Measurements from ENCODE around the gene GMEB2. TPM values are rescaled to one million over a fixed set of nuclear protein-coding genes. Genes with fewer than 3 reads are reported as not detected.
A peak's percentile ranks its signal among the peaks of the same experiment; 100 is the strongest.

Gene GMEB2
- total and polyA plus RNA-seq, 5 donors from 2014 or later, result 8.3 to 21.9 (median 10.1) TPM

DNA sequence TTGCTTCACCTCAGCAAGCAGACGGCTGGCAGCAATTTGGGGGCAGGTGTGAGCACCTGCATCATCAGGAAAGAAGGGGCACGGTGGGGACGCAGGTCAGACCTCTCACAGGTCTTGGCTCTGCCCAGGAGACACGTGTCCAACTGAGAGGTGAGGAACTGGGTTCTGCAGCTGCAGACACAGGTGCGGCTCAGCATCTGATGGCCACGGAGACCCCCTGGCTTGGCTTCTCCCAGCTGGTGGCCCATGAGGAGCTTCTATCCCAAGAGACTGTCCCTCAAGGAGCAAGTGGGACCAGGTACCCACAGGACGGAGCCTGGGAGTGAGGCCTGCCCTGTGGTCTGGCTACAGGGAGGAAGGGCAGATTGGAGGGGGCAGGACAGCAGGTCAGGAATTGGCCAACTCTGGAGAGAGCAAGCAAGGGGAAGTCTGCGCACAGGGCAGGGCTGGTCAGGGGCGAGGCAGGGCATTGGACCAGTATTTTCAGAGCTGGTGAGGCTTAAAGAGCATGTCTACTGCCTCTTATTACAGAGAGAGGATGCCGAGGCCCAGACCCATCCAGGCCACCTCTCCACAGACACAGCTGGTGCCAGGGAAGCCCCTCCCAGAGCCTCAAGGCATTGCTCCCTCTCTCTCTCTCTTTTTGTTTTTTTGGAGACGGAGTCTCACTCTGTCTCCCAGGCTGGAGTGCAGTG is 22.1 kb upstream of the GMEB2 start:
- H3K9me3 ChIP-seq (ENCODE audit: control insufficient read depth in 2 of 2, low read length in 2 of 2), result no peaks in the 10 kb centered on the region
- H3K4me3 ChIP-seq (ENCODE audit: low read depth, low read length), result no peak overlapping the region
- no peak for DNase-seq
- ATAC-seq (ENCODE audit: low read depth in 2 of 2), result no peak
- peaks cover 4% of the 10 kb centered on the region for H3K36me3 Mint-ChIP-seq
- H3K27me3 ChIP-seq (ENCODE audit: control insufficient read depth, insufficient read depth, low read length), result no peaks in the 10 kb centered on the region
- peaks cover 0 to 13% (median 4%) of the 10 kb centered on the region in 4 donors for H3K4me1 Mint-ChIP-seq
- H3K4me1 ChIP-seq (ENCODE audit: control insufficient read depth, insufficient read depth, low read length, poor library complexity, severe bottlenecking), result peaks cover 19% of the 10 kb centered on the region
- no peaks in the 10 kb centered on the region for H3K36me3 ChIP-seq (ENCODE audit: control insufficient read depth, insufficient read depth, low read length)
- no peak overlapping the region for H3K27ac Mint-ChIP-seq
- peak overlapping the region; percentile 15 to 84 (median 36) for H3K4me3 Mint-ChIP-seq
- peaks cover 0 to 2% (median 0%) of the 10 kb centered on the region in 7 donors for H3K9me3 Mint-ChIP-seq
- no peaks in the 10 kb centered on the region for H3K27me3 Mint-ChIP-seq
- H3K27ac ChIP-seq (ENCODE audit: insufficient read depth, low read length, poor library complexity, severe bottlenecking), result no peak overlapping the region

DNA sequence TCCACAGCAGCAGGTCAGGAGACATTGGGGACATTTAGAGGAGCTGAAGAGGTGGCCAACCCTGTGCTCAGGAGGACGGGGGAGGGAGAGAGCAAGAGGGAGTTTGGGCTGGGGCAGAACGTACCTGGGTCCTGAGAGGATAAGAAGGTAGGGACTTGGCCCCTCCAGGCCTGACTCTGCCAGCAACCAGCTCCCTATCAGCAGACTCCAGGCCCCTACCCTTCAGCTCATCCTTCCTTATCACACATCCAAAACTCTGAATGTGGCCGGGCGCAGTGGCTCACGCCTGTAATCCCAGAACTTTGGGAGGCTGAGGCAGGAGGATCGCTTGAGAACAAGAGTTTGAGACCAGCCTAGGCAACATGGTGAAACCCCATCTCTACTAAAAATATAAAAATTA is 21.3 kb upstream of the GMEB2 start:
- Histone ChIP-seq H3K36me3 (ENCODE audit: control insufficient read depth, insufficient read depth, low read length) (no peaks in the 10 kb centered on the region), H3K9me3 (ENCODE audit: control insufficient read depth in 2 of 2, low read length in 2 of 2) (no peaks in the 10 kb centered on the region), H3K4me1 (ENCODE audit: control insufficient read depth, insufficient read depth, low read length, poor library complexity, severe bottlenecking) (peaks cover 13% of the 10 kb centered on the region), H3K27ac (ENCODE audit: insufficient read depth, low read length, poor library complexity, severe bottlenecking) (no peak overlapping the region), H3K4me3 (ENCODE audit: low read depth, low read length) (no peak overlapping the region), H3K27me3 (ENCODE audit: control insufficient read depth, insufficient read depth, low read length) (no peaks in the 10 kb centered on the region)
- peaks cover 0 to 2% (median 0%) of the 10 kb centered on the region in 7 donors for H3K9me3 Mint-ChIP-seq
- no peak overlapping the region for H3K27ac Mint-ChIP-seq
- no peaks in the 10 kb centered on the region for H3K27me3 Mint-ChIP-seq
- no peak for DNase-seq
- H3K36me3 Mint-ChIP-seq, result peaks cover 4% of the 10 kb centered on the region
- peaks cover 0 to 13% (median 4%) of the 10 kb centered on the region in 4 donors for H3K4me1 Mint-ChIP-seq
- ATAC-seq (ENCODE audit: low read depth in 2 of 2), result no peak
- peak overlapping the region in 1 of 4 donors; percentile 40 for H3K4me3 Mint-ChIP-seq

DNA sequence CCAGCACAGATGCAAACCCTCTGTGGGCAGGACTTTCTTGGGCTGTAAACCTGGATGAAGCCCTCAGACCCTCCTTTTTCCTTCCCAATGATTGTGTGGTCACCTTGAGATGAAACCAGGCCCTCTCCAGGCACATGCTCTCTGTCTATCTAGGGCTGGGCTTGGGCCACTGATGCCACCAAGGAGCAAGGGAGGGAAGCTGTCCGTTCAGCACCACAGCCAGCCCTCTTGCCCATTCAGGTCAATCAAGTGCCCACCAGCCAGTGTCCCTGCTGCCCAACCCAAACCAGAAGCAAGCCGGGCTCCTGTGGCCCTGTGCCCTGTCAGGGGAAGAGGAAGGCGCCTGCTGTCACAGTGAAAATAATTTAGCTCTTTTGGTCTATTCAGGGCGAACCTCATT is 18.3 kb upstream of the GMEB2 start:
- Mint-ChIP-seq H3K9me3 (no peaks in the 10 kb centered on the region), H3K4me1 (peaks cover 0 to 10% (median 1%) of the 10 kb centered on the region in 4 donors), H3K27ac (no peak overlapping the region)

DNA sequence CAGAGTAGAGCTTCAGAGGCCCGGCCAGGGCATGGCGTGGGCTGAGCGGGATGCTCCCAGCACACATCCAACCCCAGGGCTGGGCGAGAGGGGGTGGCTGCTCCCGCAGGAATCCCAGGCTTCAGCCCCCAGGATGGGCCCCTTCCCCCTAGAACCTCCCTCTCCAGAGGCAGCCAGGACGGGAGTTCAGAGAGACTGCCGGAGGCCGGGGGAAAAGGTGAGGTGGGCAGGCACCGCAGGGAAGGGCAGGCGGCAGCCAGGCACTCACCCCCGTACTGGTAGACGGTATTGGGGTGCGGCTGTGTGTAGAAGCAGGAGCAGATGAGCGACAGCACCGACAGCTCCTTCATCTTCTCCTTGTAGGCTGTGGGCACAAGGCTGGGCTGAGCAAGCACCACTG is 17.0 kb upstream of the GMEB2 start:
- Histone ChIP-seq H3K9me3 (ENCODE audit: control insufficient read depth in 2 of 2, low read length in 2 of 2) (no peaks in the 10 kb centered on the region), H3K27ac (ENCODE audit: insufficient read depth, low read length, poor library complexity, severe bottlenecking) (no peak overlapping the region), H3K27me3 (ENCODE audit: control insufficient read depth, insufficient read depth, low read length) (no peaks in the 10 kb centered on the region), H3K36me3 (ENCODE audit: control insufficient read depth, insufficient read depth, low read length) (no peaks in the 10 kb centered on the region), H3K4me3 (ENCODE audit: low read depth, low read length) (no peak overlapping the region), H3K4me1 (ENCODE audit: control insufficient read depth, insufficient read depth, low read length, poor library complexity, severe bottlenecking) (peaks cover 24% of the 10 kb centered on the region)
- ATAC-seq (ENCODE audit: low read depth in 2 of 2) (no peak), DNase-seq (no peak)
- no peak overlapping the region for H3K27ac Mint-ChIP-seq
- peaks cover 15% of the 10 kb centered on the region for H3K36me3 Mint-ChIP-seq
- H3K4me1 Mint-ChIP-seq, result peaks cover 0 to 16% (median 7%) of the 10 kb centered on the region in 4 donors
- peaks cover 0 to 1% (median 0%) of the 10 kb centered on the region in 7 donors for H3K9me3 Mint-ChIP-seq
- no peaks in the 10 kb centered on the region for H3K27me3 Mint-ChIP-seq
- peak overlapping the region in 2 of 4 donors; percentile 72 to 86 for H3K4me3 Mint-ChIP-seq

More for the DNA sequence above, 18.3 kb upstream of the GMEB2 start:
- Histone ChIP-seq H3K27ac (ENCODE audit: insufficient read depth, low read length, poor library complexity, severe bottlenecking) (no peak overlapping the region), H3K4me1 (ENCODE audit: control insufficient read depth, insufficient read depth, low read length, poor library complexity, severe bottlenecking) (peaks cover 11% of the 10 kb centered on the region), H3K9me3 (ENCODE audit: control insufficient read depth in 2 of 2, low read length in 2 of 2) (no peaks in the 10 kb centered on the region), H3K4me3 (ENCODE audit: low read depth, low read length) (no peak overlapping the region), H3K27me3 (ENCODE audit: control insufficient read depth, insufficient read depth, low read length) (no peaks in the 10 kb centered on the region), H3K36me3 (ENCODE audit: control insufficient read depth, insufficient read depth, low read length) (no peaks in the 10 kb centered on the region)
- DNase-seq (no peak), ATAC-seq (ENCODE audit: low read depth in 2 of 2) (no peak)
- no peaks in the 10 kb centered on the region for H3K27me3 Mint-ChIP-seq
- H3K4me3 Mint-ChIP-seq, result peak overlapping the region in 1 of 4 donors; percentile 63
- peaks cover 4% of the 10 kb centered on the region for H3K36me3 Mint-ChIP-seq

DNA sequence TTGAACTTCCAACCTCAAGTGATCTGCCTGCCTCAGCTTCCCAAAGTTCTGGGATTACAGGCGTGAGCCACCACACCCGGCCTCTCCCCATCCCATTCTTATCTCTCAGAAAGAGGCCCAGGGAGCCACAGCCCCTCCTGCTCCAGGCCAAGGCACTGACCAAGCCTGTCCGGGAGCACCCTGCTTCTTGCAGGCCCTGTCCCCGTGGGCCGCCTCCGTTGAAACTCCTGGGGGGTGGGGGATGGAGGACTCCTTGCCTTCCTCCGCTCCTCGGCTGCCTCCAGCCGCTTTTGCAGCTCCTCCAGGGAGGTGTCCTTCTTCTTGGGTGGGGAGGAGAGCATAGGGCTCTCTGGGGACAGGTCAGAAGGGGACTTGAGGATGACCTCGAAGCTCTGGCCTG is 16.6 kb upstream of the GMEB2 start:
- Histone ChIP-seq H3K36me3 (ENCODE audit: control insufficient read depth, insufficient read depth, low read length) (no peaks in the 10 kb centered on the region), H3K4me1 (ENCODE audit: control insufficient read depth, insufficient read depth, low read length, poor library complexity, severe bottlenecking) (peaks cover 27% of the 10 kb centered on the region), H3K4me3 (ENCODE audit: low read depth, low read length) (no peak overlapping the region), H3K27ac (ENCODE audit: insufficient read depth, low read length, poor library complexity, severe bottlenecking) (no peak overlapping the region), H3K9me3 (ENCODE audit: control insufficient read depth in 2 of 2, low read length in 2 of 2) (no peaks in the 10 kb centered on the region), H3K27me3 (ENCODE audit: control insufficient read depth, insufficient read depth, low read length) (no peaks in the 10 kb centered on the region)
- H3K27ac Mint-ChIP-seq, result peak overlapping the region in 1 of 3 donors; percentile 83
- no peak for ATAC-seq (ENCODE audit: low read depth in 2 of 2)
- peaks cover 0 to 1% (median 0%) of the 10 kb centered on the region in 7 donors for H3K9me3 Mint-ChIP-seq
- no peaks in the 10 kb centered on the region for H3K27me3 Mint-ChIP-seq
- peaks cover 15% of the 10 kb centered on the region for H3K36me3 Mint-ChIP-seq
- peak overlapping the region; percentile 59 to 86 (median 74) for H3K4me3 Mint-ChIP-seq
- peaks cover 0 to 20% (median 8%) of the 10 kb centered on the region in 4 donors for H3K4me1 Mint-ChIP-seq
- DNase-seq, result no peak

DNA sequence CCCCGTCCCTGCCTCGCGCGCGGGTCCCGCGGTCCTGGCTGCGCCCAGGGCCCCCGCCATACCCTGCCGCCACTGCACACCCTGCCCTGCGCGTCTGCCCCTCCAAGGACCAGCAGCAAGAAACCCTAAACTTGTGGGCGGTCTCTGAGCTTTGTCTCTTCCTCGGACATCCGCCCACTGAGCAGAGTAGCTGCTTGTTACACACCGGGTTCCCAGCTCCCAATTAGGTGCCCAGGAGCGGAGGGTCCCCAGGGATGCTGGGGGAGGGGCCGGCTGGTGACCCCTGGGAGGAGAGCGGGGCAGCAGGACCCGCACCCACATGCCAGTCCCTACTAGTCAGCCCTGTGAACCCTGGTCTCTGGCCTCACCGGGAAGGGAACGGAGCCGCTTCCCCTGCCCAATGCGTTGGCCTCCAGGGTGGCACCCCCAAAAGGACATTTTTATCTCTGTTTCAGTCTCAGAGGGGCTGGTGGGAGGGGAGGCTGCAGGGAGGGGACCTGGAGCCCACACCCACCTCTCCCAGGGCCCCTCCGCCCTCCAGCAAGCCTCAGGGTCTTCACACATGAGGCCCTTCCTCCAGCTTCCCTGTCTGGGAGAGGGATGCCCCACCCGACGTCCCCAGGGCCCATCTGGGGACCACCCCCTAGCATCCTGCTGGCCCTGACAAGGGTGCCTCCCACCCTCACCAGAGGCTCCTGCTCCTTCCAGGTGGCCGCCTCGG is 15.8 kb upstream of the GMEB2 start:
- H3K27ac ChIP-seq (ENCODE audit: insufficient read depth, low read length, poor library complexity, severe bottlenecking), result peak overlapping the region; percentile 77
- no peaks in the 10 kb centered on the region for H3K9me3 ChIP-seq (ENCODE audit: control insufficient read depth in 2 of 2, low read length in 2 of 2)
- ATAC-seq (ENCODE audit: low read depth in 2 of 2), result no peak
- peaks cover 0 to 25% (median 12%) of the 10 kb centered on the region in 4 donors for H3K4me1 Mint-ChIP-seq
- peak overlapping the region; percentile 65 to 86 (median 74) for H3K4me3 Mint-ChIP-seq
- H3K36me3 Mint-ChIP-seq, result peaks cover 15% of the 10 kb centered on the region
- peaks cover 0 to 1% (median 0%) of the 10 kb centered on the region in 7 donors for H3K9me3 Mint-ChIP-seq
- no peaks in the 10 kb centered on the region for H3K27me3 ChIP-seq (ENCODE audit: control insufficient read depth, insufficient read depth, low read length)
- no peak overlapping the region for H3K4me3 ChIP-seq (ENCODE audit: low read depth, low read length)
- H3K27ac Mint-ChIP-seq, result peak overlapping the region in 1 of 3 donors; percentile 83
- no peaks in the 10 kb centered on the region for H3K27me3 Mint-ChIP-seq
- no peak for DNase-seq
- H3K4me1 ChIP-seq (ENCODE audit: control insufficient read depth, insufficient read depth, low read length, poor library complexity, severe bottlenecking), result peaks cover 35% of the 10 kb centered on the region
- no peaks in the 10 kb centered on the region for H3K36me3 ChIP-seq (ENCODE audit: control insufficient read depth, insufficient read depth, low read length)

DNA sequence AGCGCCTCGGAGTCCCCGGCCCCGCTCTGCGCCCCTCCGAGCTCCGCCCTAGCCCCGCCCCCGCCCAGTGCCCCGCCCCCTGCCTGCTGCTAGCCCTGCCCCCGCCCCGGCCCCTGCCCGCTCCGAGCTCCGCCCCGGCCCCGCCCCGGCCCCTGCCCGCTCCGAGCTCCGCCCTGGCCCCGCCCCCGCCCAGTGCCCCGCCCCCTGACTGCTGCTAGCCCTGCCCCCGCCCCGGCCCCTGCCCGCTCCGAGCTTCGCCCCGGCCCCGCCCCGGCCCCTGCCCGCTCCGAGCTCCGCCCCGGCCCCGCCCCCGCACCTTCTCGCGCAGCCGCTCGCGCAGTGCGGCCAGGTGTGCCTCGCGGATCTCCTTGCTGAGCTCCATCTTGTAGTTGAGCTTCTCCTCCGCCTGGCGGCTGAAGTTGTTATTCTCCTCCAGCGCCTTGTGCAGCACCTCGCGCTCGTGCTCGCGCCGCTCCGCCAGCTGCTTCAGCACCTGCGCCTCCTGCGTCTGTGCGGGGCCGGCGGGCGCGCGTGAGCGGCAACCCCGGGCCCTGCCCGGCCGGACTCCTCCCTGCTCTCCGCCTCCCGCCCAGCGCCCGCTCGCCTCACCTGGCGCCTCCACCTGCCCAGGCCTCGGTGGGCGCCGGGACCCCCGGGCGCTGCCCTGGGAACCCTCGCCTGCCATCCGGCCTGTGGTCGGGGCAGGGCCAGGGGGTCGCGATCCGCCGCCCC is 15.1 kb upstream of the GMEB2 start:
- no peaks in the 10 kb centered on the region for H3K27me3 ChIP-seq (ENCODE audit: control insufficient read depth, insufficient read depth, low read length)
- Mint-ChIP-seq H3K27me3 (no peaks in the 10 kb centered on the region), H3K4me1 (peaks cover 0 to 32% (median 17%) of the 10 kb centered on the region in 4 donors), H3K36me3 (peaks cover 15% of the 10 kb centered on the region), H3K27ac (peak overlapping the region in 2 of 3 donors; percentile 29 to 36), H3K4me3 (peak overlapping the region; percentile 82 to 91 (median 86)), H3K9me3 (peaks cover 0 to 1% (median 0%) of the 10 kb centered on the region in 7 donors)
- no peaks in the 10 kb centered on the region for H3K9me3 ChIP-seq (ENCODE audit: control insufficient read depth in 2 of 2, low read length in 2 of 2)
- H3K4me1 ChIP-seq (ENCODE audit: control insufficient read depth, insufficient read depth, low read length, poor library complexity, severe bottlenecking), result peaks cover 42% of the 10 kb centered on the region
- no peaks in the 10 kb centered on the region for H3K36me3 ChIP-seq (ENCODE audit: control insufficient read depth, insufficient read depth, low read length)
- H3K27ac ChIP-seq (ENCODE audit: insufficient read depth, low read length, poor library complexity, severe bottlenecking), result peak overlapping the region; percentile 90
- DNase-seq (peak; percentile 95 to 97 (median 95)), ATAC-seq (ENCODE audit: low read depth in 2 of 2) (peak; percentile 68 to 71)
- no peak overlapping the region for H3K4me3 ChIP-seq (ENCODE audit: low read depth, low read length)

All from CD4-positive, CD25-positive, alpha-beta regulatory T cell (primary cell).